Measurements from ENCODE around the gene WBP2. TPM values are rescaled to one million over a fixed set of nuclear protein-coding genes. Genes with fewer than 3 reads are reported as not detected.
A peak's percentile ranks its signal among the peaks of the same experiment; 100 is the strongest.

Gene WBP2
- total and polyA plus RNA-seq, 9 of the 15 experiments (the other 6 are each of a cell fraction or from before 2014, with no cell fraction given) = 2.2 to 74.3 (median 20.0) TPM

GRCh38 chr17:75830164-75831031 is 24.7 kb downstream of the WBP2 start (continued):
- TF ChIP-seq ZBTB33 (CRISPR knock-in tag; IDR thresholded peaks at IDR 0.05) = peak; percentile 64
- TF ChIP-seq TARDBP (IDR thresholded peaks at IDR 0.05) = no peak
- TF ChIP-seq RAD21 (CRISPR knock-in tag; conservative IDR thresholded peaks at IDR 0.05 in 1 of 2, IDR thresholded peaks at IDR 0.05 in 1 of 2) = peak in 1 of 2 experiments; percentile 39; a peak in 2 of 4 replicates
- TF ChIP-seq CTCF (IDR thresholded peaks at IDR 0.05 in 2 of 3, conservative IDR thresholded peaks at IDR 0.05 in 1 of 3; ENCODE audit: insufficient read depth in 2 of 3, low read depth in 1 of 3, low read length in 3 of 3) = peak; percentile 55 to 72 (median 59)
- TF ChIP-seq ZNF146 (CRISPR knock-in tag; IDR thresholded peaks at IDR 0.05; ENCODE audit: unreplicated experiment) = no peak
- peak; percentile 34; the same call in 1 of the 2 replicates for TF ChIP-seq REST (IDR thresholded peaks at IDR 0.05; ENCODE audit: borderline replicate concordance)
- no peak for TF ChIP-seq REST (CRISPR knock-in tag; IDR thresholded peaks at IDR 0.05; ENCODE audit: low read depth)
- no peak for TF ChIP-seq NR2F6 (CRISPR knock-in tag; IDR thresholded peaks at IDR 0.05)
- TF ChIP-seq ZNF431 (CRISPR knock-in tag; IDR thresholded peaks at IDR 0.05) = 0 out of 2 replicates have a peak, but pooled peaks have one; percentile 26
- TF ChIP-seq ZBTB7A (IDR thresholded peaks at IDR 0.05; ENCODE audit: borderline replicate concordance, control insufficient read depth, low read depth, low read length) = peak; percentile 79; the same call in 1 of the 2 replicates
- peak; percentile 60 for TF ChIP-seq RBFOX2 (IDR thresholded peaks at IDR 0.05; ENCODE audit: low read depth, low read length)
- no peak for TF ChIP-seq MAZ (CRISPR knock-in tag; conservative IDR thresholded peaks at IDR 0.05 in 1 of 2, IDR thresholded peaks at IDR 0.05 in 1 of 2)
- TF ChIP-seq POLR2G (IDR thresholded peaks at IDR 0.05; ENCODE audit: low read depth, low read length) = peak; percentile 63
- no peak for TF ChIP-seq MIER1 (IDR thresholded peaks at IDR 0.05; ENCODE audit: low read depth)
- TF ChIP-seq YBX1 (IDR thresholded peaks at IDR 0.05) = no peak

Data from K562 (cell line).